Liver (tissue), 9 donors: ENCODE results near the gene C2orf69. TPM values are rescaled to one million over a fixed set of nuclear protein-coding genes. Genes with fewer than 3 reads are reported as not detected.

Source experiments
- DNase-seq: peaks from one replicate; pipeline ENCODE4 v3.0.0-alpha.2; 2017; ENCODE audit warnings: low spot score
- H3K27ac ChIP-seq, 2 donors: one replicate each; pipeline ENCODE4 v1.7.0; 2013; ENCODE audit warnings: inconsistent platforms in 2 of 2, low read length in 2 of 2, control low read depth in 1 of 2, low read depth in 1 of 2, mild to moderate bottlenecking in 1 of 2
- H3K27me3 ChIP-seq, 4 donors: one replicate each; pipeline versions ENCODE4 v1.6.1 to v1.7.0; 2013; ENCODE audit warnings: low read length in 3 of 4, inconsistent platforms in 1 of 4, mild to moderate bottlenecking in 1 of 4, moderate library complexity in 1 of 4; ENCODE audit not compliant: control insufficient read depth in 4 of 4, insufficient read depth in 4 of 4
- H3K36me3 ChIP-seq, 4 donors: one replicate each; pipeline versions ENCODE4 v1.6.1 to v1.7.0; 2013; ENCODE audit warnings: low read length in 3 of 4, mild to moderate bottlenecking in 3 of 4, low read depth in 1 of 4, moderate library complexity in 1 of 4; ENCODE audit not compliant: control insufficient read depth in 4 of 4, insufficient read depth in 3 of 4
- H3K4me1 ChIP-seq, 4 donors: one replicate each; pipeline versions ENCODE4 v1.6.1 to v1.7.0; 2013; ENCODE audit warnings: low read length in 3 of 4, mild to moderate bottlenecking in 3 of 4, moderate library complexity in 1 of 4; ENCODE audit not compliant: control insufficient read depth in 4 of 4, insufficient read depth in 4 of 4
- H3K4me3 ChIP-seq, 3 donors: one replicate each; pipeline versions ENCODE4 v1.6.1 to v1.7.0; 2013; ENCODE audit warnings: low read length in 3 of 3, control low read depth in 1 of 3, low read depth in 1 of 3, mild to moderate bottlenecking in 1 of 3
- H3K9ac ChIP-seq, 2 donors: one replicate each; pipeline ENCODE4 v1.7.0; 2013; ENCODE audit warnings: low read length in 2 of 2, mild to moderate bottlenecking in 2 of 2, moderate library complexity in 2 of 2, control low read depth in 1 of 2, low read depth in 1 of 2
- H3K9me3 ChIP-seq, 4 donors: one replicate each; pipeline versions ENCODE4 v1.6.1 to v1.7.0; 2013; ENCODE audit warnings: low read length in 3 of 4; ENCODE audit not compliant: control insufficient read depth in 4 of 4
- EGR1 ChIP-seq, 2 donors: IDR thresholded peaks; 2 replicates each; pipeline ENCODE4 v1.6.1; 2016 to 2018; ENCODE audit warnings: antibody characterized with exemption in 2 of 2, low read depth in 2 of 2
- FOXA1 ChIP-seq: IDR thresholded peaks from 2 replicates; pipeline ENCODE4 v1.6.1; 2016; ENCODE audit warnings: antibody characterized with exemption
- FOXA2 ChIP-seq: IDR thresholded peaks from 2 replicates; pipeline ENCODE4 v1.6.1; 2016; ENCODE audit warnings: antibody characterized with exemption
- GABPA ChIP-seq, 2 donors: IDR thresholded peaks in 1 of 2; conservative IDR thresholded peaks in 1 of 2; 2 replicates each; pipeline ENCODE4 v1.6.1; 2016; ENCODE audit warnings: antibody characterized with exemption in 2 of 2, mild to moderate bottlenecking in 1 of 2, moderate library complexity in 1 of 2
- HNF4A ChIP-seq, 2 donors: conservative IDR thresholded peaks; 2 replicates each; pipeline ENCODE4 v1.6.1; 2016; ENCODE audit warnings: antibody characterized with exemption in 2 of 2, mild to moderate bottlenecking in 2 of 2
- HNF4G ChIP-seq: IDR thresholded peaks from 2 replicates; pipeline ENCODE4 v1.6.1; 2016; ENCODE audit warnings: antibody characterized with exemption
- JUND ChIP-seq, 2 donors: IDR thresholded peaks; 2 replicates each; pipeline ENCODE4 v1.6.1; 2016; ENCODE audit warnings: antibody characterized with exemption in 2 of 2
- NR2F2 ChIP-seq: IDR thresholded peaks from 2 replicates; pipeline ENCODE4 v1.6.1; 2016; ENCODE audit warnings: antibody characterized with exemption
- RAD21 ChIP-seq, 2 donors: IDR thresholded peaks; 2 replicates each; pipeline ENCODE4 v1.6.1; 2016; ENCODE audit warnings: antibody characterized with exemption in 2 of 2, mild to moderate bottlenecking in 2 of 2
- RXRA ChIP-seq, 2 donors: IDR thresholded peaks; 2 replicates each; pipeline ENCODE4 v1.6.1; 2017 to 2018; ENCODE audit warnings: antibody characterized with exemption in 2 of 2, mild to moderate bottlenecking in 1 of 2
- SP1 ChIP-seq: IDR thresholded peaks from 2 replicates; pipeline ENCODE4 v1.6.1; 2018; ENCODE audit warnings: antibody characterized with exemption, mild to moderate bottlenecking
- TAF1 ChIP-seq: conservative IDR thresholded peaks from 2 replicates; pipeline ENCODE4 v1.6.1; 2016; ENCODE audit warnings: antibody characterized with exemption, mild to moderate bottlenecking
- YY1 ChIP-seq: IDR thresholded peaks from 2 replicates; pipeline ENCODE4 v1.6.1; 2016; ENCODE audit warnings: antibody characterized with exemption, mild to moderate bottlenecking
- WGBS: extraction: QIAGEN DNeasy Blood & Tissue Kit; methylation state at CpG from one replicate; pipeline ENCODE4 v1.1.7; 2013; 5-methylcytosine and 5-hydroxymethylcytosine counted together
- polyA plus RNA-seq, 2 donors: library from polyadenylated mRNA; stranded (reverse) in 1 of 2; unstranded in 1 of 2; fragments of 200-250 nt in 1 of 2; fragments of >200 nt in 1 of 2; fragmentation: Nextera tagmentation in 1 of 2; extraction: Ambion mirVana in 1 of 2; gene quantifications; one replicate each; pipeline versions ENCODE4 v1.2.1 to v1.2.3, GENCODE V29; 2013 to 2015
- total RNA-seq, 2 donors: library from RNA; depleted of rRNA; stranded (reverse); fragments of >200 nt; gene quantifications; one replicate each; pipeline ENCODE4 v1.2.3, GENCODE V29; 2014
- TF ChIP-seq, protein P1 (sequence below): fragments of 150-350 bp; IDR thresholded peaks from 2 replicates; pipeline ENCODE4 v1.5.1; 2017; ENCODE audit warnings: improper control_type of control experiment, low read depth, low read length; ENCODE audit not compliant: missing input control
- TF ChIP-seq, protein P2 (sequence below): IDR thresholded peaks from 2 replicates; pipeline ENCODE4 v1.6.1; 2016; ENCODE audit warnings: antibody characterized with exemption, mild to moderate bottlenecking
- TF ChIP-seq, protein P3 (sequence below): IDR thresholded peaks from 2 replicates; pipeline ENCODE4 v1.6.1; 2016; ENCODE audit warnings: antibody characterized with exemption
- TF ChIP-seq, protein P4 (sequence below): IDR thresholded peaks from 2 replicates; pipeline ENCODE4 v1.6.1; 2016; ENCODE audit warnings: antibody characterized with exemption
- TF ChIP-seq, protein P5 (sequence below): IDR thresholded peaks from 2 replicates; pipeline ENCODE4 v1.6.1; 2016; ENCODE audit warnings: antibody characterized with exemption
- donor health status: healthy.
- donor health status: healthy.
- donor health status: healthy.
- donor health status: healthy.
- donor health status: healthy.

Gene C2orf69
- total and polyA plus RNA-seq, 4 donors = 4.3 to 9.1 (median 6.2) TPM

DNA sequence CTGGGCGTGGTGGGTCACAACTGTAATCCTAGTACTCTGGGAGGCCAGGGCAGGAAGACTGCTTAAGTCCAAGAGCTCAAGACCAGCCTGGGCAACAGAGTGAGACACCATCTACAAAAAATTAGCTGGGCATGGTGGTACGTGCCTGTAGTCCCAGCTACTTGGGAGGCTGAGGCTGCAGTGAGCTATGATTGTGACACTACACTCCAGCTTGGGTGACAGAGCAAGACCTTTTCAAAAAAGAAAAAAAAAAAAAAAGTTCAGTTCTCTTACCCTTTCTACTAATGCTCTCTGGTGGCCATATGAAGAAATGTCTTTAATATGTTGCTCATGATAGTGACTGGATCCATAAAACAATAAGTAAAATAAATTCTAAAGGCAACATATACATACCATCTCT lies 29.3 kb downstream of the C2orf69 start:
- no peak overlapping the region for H3K4me3 ChIP-seq
- H3K9ac ChIP-seq = no peak overlapping the region
- DNase-seq = no peak
- no peaks in the 10 kb centered on the region for H3K9me3 ChIP-seq
- WGBS = 89% methylated on average over 2 of the region's 2 CpGs
- H3K4me1 ChIP-seq = no peaks in the 10 kb centered on the region
- TF ChIP-seq, protein P1, sequence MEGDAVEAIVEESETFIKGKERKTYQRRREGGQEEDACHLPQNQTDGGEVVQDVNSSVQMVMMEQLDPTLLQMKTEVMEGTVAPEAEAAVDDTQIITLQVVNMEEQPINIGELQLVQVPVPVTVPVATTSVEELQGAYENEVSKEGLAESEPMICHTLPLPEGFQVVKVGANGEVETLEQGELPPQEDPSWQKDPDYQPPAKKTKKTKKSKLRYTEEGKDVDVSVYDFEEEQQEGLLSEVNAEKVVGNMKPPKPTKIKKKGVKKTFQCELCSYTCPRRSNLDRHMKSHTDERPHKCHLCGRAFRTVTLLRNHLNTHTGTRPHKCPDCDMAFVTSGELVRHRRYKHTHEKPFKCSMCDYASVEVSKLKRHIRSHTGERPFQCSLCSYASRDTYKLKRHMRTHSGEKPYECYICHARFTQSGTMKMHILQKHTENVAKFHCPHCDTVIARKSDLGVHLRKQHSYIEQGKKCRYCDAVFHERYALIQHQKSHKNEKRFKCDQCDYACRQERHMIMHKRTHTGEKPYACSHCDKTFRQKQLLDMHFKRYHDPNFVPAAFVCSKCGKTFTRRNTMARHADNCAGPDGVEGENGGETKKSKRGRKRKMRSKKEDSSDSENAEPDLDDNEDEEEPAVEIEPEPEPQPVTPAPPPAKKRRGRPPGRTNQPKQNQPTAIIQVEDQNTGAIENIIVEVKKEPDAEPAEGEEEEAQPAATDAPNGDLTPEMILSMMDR = peak; percentile 8
- TF ChIP-seq RAD21 (IDR thresholded peaks at IDR 0.05) (peak; percentile 58 to 73), GABPA (IDR thresholded peaks at IDR 0.05 in 1 of 2, conservative IDR thresholded peaks at IDR 0.05 in 1 of 2) (no peak)
- H3K36me3 ChIP-seq = peaks cover 2 to 25% (median 10%) of the 10 kb centered on the region in 4 donors
- no peak overlapping the region for H3K27ac ChIP-seq
- H3K27me3 ChIP-seq = no peaks in the 10 kb centered on the region

DNA sequence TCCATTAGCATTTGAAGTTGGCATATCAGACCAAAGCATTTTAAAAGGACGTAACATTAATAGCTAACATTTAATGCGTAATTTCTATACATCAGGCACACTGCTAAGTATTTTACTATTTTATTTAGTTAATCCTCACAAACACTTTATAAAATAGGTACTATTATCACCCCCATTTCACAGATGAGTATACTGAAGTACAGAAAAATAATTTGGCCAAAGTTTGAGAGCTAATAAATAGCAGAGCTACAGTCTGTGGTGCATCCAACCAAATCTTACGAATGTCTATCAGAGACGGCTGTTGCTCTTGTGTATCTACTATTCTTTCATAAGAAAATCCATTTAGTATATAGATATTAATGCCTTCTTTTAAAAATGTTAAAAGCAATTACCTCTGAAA lies 32.3 kb downstream of the C2orf69 start:
- TF ChIP-seq, protein P2, sequence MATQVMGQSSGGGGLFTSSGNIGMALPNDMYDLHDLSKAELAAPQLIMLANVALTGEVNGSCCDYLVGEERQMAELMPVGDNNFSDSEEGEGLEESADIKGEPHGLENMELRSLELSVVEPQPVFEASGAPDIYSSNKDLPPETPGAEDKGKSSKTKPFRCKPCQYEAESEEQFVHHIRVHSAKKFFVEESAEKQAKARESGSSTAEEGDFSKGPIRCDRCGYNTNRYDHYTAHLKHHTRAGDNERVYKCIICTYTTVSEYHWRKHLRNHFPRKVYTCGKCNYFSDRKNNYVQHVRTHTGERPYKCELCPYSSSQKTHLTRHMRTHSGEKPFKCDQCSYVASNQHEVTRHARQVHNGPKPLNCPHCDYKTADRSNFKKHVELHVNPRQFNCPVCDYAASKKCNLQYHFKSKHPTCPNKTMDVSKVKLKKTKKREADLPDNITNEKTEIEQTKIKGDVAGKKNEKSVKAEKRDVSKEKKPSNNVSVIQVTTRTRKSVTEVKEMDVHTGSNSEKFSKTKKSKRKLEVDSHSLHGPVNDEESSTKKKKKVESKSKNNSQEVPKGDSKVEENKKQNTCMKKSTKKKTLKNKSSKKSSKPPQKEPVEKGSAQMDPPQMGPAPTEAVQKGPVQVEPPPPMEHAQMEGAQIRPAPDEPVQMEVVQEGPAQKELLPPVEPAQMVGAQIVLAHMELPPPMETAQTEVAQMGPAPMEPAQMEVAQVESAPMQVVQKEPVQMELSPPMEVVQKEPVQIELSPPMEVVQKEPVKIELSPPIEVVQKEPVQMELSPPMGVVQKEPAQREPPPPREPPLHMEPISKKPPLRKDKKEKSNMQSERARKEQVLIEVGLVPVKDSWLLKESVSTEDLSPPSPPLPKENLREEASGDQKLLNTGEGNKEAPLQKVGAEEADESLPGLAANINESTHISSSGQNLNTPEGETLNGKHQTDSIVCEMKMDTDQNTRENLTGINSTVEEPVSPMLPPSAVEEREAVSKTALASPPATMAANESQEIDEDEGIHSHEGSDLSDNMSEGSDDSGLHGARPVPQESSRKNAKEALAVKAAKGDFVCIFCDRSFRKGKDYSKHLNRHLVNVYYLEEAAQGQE = no peak
- TF ChIP-seq TAF1 (no peak), JUND (IDR thresholded peaks at IDR 0.05) (no peak), FOXA1 (no peak), RXRA (IDR thresholded peaks at IDR 0.05) (no peak), HNF4G (no peak), RAD21 (IDR thresholded peaks at IDR 0.05) (no peak), SP1 (no peak), EGR1 (IDR thresholded peaks at IDR 0.05; ENCODE audit: low read depth in 2 of 2) (no peak), GABPA (IDR thresholded peaks at IDR 0.05 in 1 of 2, conservative IDR thresholded peaks at IDR 0.05 in 1 of 2) (no peak), YY1 (no peak), HNF4A (conservative IDR thresholded peaks at IDR 0.05) (no peak), NR2F2 (no peak), FOXA2 (no peak)
- TF ChIP-seq, protein P3, sequence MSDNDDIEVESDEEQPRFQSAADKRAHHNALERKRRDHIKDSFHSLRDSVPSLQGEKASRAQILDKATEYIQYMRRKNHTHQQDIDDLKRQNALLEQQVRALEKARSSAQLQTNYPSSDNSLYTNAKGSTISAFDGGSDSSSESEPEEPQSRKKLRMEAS = no peak
- TF ChIP-seq, protein P4, sequence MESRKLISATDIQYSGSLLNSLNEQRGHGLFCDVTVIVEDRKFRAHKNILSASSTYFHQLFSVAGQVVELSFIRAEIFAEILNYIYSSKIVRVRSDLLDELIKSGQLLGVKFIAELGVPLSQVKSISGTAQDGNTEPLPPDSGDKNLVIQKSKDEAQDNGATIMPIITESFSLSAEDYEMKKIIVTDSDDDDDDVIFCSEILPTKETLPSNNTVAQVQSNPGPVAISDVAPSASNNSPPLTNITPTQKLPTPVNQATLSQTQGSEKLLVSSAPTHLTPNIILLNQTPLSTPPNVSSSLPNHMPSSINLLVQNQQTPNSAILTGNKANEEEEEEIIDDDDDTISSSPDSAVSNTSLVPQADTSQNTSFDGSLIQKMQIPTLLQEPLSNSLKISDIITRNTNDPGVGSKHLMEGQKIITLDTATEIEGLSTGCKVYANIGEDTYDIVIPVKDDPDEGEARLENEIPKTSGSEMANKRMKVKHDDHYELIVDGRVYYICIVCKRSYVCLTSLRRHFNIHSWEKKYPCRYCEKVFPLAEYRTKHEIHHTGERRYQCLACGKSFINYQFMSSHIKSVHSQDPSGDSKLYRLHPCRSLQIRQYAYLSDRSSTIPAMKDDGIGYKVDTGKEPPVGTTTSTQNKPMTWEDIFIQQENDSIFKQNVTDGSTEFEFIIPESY = no peak
- TF ChIP-seq, protein P1 = no peak
- TF ChIP-seq, protein P5, sequence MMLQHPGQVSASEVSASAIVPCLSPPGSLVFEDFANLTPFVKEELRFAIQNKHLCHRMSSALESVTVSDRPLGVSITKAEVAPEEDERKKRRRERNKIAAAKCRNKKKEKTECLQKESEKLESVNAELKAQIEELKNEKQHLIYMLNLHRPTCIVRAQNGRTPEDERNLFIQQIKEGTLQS = no peak

More for the DNA sequence above, 32.3 kb downstream of the C2orf69 start:
- no peaks in the 10 kb centered on the region for H3K27me3 ChIP-seq
- no peaks in the 10 kb centered on the region for H3K9me3 ChIP-seq
- no peak overlapping the region for H3K27ac ChIP-seq
- 94% methylated on average over 4 of the region's 4 CpGs for WGBS
- H3K4me3 ChIP-seq = no peak overlapping the region
- H3K9ac ChIP-seq = no peak overlapping the region
- peaks cover 2 to 37% (median 22%) of the 10 kb centered on the region in 4 donors for H3K36me3 ChIP-seq
- no peaks in the 10 kb centered on the region for H3K4me1 ChIP-seq
- DNase-seq = no peak
